Left hindlimb (tissue), 1 donor: Measurements from ENCODE around the gene KDM3B.
"Not testable (repeated sequence)": the region's sequence is repeated elsewhere in the genome, so short reads cannot be mapped to it uniquely, and the experiment has no call there.

Experiments used
- DNase-seq: peaks from one replicate; pipeline ENCODE4 v3.0.0-alpha.2; 2018

The KDM3B gene

GRCh38 chr5:138352071-138352721 lies at the start of gene KDM3B:
Gene KDM3B (plus strand): TSS chr5:138352685. CDS start chr5:138352796, 111 bp downstream.
- peak; percentile 94 for DNase-seq

- no peak for DNase-seq
These were observed 49.1 kb upstream of the KDM3B start for GRCh38 chr5:138303372-138303771.

GRCh38 chr5:138305797-138306196 lies 46.7 kb upstream of the KDM3B start:
- DNase-seq: no peak

DNA sequence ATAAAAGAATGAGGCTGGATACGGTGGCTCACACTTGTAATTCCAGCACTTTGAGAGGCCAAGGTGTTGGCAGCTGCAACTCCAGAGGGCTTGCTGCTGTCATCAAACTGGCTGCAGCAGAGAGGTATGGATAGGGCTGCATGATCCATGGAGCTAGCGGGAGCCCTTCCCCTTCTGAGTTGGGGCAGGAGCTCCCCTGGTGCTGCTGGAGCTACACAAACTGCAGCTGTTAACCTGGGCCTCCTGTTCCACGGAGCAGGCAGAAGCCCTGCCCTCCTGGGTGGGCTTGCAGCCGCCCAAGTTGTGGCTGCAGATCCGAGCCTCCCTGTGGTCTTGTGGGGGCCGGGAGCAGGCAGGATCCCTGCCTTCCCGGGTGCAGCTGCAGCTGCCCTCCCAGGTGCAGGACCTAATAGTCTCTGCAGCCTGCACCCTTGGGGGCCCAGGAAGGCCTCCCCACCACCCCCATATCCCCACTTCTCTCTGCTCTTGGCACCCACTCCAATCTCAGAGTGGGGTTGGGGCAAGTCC lies 36.7 kb upstream of the KDM3B start:
- no peak for DNase-seq

DNA sequence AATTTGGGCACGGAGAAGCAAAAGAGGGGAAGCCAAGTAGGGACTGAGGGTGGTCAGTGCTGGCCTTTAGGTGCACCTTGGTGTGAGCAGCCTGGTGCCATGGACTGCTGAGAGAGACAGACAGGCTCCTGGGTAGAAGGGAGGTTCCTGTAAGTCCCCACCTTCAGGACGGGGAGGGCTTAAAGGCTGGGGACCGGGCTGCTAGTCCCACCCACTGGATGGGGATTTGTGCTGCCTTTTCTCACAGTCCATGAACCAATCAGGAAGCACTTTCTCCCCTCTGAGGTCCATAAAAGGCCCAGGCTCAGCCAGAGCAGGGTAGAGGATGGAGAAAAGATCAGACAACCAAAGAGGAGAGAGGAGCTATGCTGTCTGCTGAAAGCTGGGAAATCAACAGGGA lies 36.1 kb upstream of the KDM3B start:
- no peak for DNase-seq

DNA sequence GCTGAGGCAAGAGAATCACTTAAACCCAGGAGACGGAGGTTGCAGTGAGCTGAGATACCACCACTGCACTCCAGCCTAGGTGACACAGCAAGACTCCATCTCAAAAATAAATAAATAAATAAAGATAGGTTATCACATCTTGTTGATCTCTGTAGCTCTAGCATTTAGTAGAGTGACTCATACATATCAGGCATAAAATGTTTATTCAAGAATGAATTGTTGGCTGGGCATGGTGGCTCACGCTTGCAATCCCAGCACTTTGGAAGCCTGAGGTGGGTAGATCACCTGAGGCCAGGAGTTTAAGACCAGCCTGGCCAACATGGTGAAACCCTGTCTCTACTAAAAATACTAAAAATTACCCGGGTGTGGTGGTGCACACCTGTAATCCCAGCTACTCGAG lies 34.3 kb upstream of the KDM3B start:
- DNase-seq: not testable (repeated sequence)

GRCh38 chr5:138330813-138331448 lies 21.6 kb upstream of the KDM3B start:
- no peak for DNase-seq

- DNase-seq: peak; percentile 99
These were observed 20.8 kb upstream of the KDM3B start, which contains the start of gene CDC25C for GRCh38 chr5:138331449-138332368. Gene CDC25C (minus strand): TSS chr5:138331804. CDS start chr5:138331180, 624 bp downstream.

DNA sequence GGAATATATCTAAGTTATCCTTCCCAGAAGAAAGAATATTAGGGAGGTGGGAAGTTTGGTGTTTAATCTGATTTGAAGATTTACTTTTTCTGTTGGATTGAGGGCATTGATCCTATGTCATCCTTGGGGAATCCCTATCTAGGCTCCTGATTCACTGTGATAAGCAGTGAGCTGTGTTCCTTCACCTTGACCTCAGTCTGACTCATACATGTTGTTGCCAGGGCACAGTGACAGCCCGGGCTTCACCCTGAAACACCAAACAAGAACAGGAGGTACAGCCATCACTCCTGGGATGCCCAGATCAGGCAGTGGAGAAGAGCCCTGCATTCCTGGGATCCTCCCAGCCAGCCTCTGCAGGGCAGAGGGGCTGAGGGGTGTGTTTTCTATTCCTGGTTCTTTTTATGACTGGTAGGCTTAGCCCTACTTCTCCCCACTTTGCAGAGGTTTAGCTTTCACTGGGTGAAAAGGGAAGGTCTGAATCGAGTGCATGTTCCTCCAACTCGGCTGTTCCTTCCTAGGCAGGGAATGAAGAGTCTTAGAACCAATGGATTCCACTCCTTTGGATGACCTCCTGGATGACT lies 17.5 kb upstream of the KDM3B start:
- no peak for DNase-seq

DNA sequence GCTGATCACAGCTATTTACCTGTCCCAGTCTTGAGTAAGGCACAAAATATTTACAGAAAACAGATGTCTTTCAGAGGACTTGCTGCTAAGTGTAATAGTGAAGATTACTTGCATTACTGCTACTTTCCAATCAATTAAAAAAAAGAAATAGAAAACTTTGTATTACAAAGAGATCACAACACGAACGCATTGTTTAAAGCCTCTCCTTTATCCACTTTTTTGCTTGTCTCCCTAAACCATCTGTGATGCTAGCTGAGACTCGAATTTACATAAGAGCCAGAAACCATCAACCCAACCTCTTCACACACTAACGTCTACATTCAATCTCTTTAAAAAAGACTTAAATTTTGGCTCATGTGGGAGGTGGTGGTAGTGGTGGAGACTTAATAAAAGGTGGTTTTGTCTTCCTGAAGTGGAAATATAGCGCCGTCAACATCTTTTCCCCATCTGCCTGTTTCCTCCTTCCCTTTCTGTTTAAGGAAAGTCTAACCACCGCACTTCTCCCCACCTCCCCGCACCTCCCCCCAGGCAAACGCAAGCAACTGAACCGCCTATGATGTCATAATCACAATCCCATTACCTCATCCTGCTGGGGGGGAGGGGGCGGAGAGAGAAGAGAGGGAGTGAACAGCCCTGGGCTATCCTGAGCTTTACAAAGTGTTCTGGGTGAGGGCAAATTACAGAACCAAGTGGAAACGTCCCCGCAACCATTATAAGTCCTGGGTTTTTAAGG lies 15.4 kb upstream of the KDM3B start:
- peak; percentile 91 for DNase-seq

- DNase-seq: peak; percentile 96
These were observed 14.6 kb upstream of the KDM3B start, which contains the start of gene FAM53C for GRCh38 chr5:138337685-138338410. Gene FAM53C (plus strand): TSS chr5:138338266. CDS start chr5:138341336, 3,070 bp downstream.

GRCh38 chr5:138338411-138339090 lies 13.9 kb upstream of the KDM3B start:
- DNase-seq: no peak

- no peak for DNase-seq
These were observed 13.4 kb upstream of the KDM3B start for GRCh38 chr5:138339091-138339456.

- no peak for DNase-seq
These were observed 13.0 kb upstream of the KDM3B start for GRCh38 chr5:138339464-138339863.

DNA sequence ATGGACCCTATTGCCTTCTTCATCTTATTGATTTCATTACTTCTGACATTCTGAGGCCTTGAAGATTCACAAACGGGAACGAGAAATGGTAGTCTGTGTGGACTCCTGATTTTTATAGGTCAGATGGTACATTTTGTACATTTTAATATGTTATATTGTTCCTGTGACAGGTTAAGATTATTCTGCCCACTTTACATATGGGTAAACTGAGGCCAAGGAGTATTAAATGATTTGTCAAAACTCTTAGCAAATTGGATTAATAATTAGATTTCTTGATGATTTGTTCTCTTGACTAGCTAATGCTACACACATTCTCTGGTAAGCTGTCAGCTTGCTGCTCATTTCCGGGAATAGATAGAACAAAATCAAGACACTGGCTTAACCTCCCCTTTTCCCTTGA lies 12.5 kb upstream of the KDM3B start:
- no peak for DNase-seq

GRCh38 chr5:138344887-138345622 lies 7.4 kb upstream of the KDM3B start:
- DNase-seq: no peak

- DNase-seq: no peak
These were observed 5.6 kb upstream of the KDM3B start for GRCh38 chr5:138346889-138347288.

DNA sequence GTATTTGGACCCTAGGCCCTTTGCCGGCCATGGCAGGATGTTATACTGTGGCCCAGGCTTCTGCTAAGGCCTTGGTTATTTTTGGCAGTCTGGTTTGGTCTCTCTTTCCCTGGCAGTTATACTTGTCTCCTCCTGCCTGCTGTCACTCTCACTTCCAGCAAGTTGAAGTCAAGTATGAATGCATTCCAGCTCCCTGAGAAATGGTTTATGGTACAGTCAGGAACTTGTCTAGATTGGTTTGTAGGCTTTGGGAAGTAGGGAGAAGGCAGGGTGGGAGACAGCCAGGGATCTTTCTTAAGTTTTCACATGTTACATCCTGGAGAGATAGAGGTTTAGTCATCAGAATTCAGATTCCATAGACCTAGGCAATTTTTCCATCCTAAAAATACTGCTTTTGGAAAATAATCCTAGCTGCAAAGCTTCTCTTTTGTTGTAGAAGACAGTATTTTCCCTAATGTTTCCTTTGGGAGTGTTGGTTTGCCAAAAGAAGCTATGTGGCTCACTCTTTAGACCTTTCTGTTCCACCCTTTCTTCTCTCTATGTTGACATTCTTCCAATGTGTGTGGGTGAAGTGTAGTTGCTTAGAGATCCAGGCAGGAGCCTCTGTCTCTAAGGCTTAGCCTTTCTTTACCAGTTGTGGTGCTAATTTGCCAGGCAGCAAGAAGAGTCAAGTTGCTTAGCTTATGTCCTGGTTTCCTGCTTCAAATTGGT lies 2.5 kb upstream of the KDM3B start:
- no peak for DNase-seq

- no peak for DNase-seq
These were observed 2.0 kb upstream of the KDM3B start for GRCh38 chr5:138350563-138350890.

DNA sequence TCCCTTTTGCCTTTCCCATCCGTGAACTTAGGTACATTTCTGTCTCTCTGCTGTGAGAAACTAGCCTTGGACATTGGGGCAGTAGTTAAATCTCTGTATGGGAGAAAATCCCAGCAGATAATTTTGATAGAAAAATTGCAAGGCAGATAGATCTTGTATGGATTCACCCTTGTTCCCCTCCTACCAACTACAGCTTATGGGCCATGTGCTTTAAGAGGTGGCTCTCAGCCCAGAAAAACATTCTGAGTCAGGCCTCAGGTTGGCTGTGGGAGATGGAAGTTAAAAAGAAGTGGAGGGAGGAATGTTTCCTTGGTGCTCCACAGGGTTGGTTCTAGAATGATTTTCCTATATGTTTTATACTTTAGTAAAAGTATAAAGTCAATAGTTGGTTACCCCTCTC lies 1.4 kb upstream of the KDM3B start:
- DNase-seq: no peak
